Embryonic facial prominence (tissue), 1 donor: ENCODE data around the gene SOCS1.

Experiments used
- DNase-seq: peaks from one replicate; pipeline ENCODE4 v3.0.0-alpha.2; 2016; ENCODE audit errors: extremely low spot score

Gene SOCS1

DNA sequence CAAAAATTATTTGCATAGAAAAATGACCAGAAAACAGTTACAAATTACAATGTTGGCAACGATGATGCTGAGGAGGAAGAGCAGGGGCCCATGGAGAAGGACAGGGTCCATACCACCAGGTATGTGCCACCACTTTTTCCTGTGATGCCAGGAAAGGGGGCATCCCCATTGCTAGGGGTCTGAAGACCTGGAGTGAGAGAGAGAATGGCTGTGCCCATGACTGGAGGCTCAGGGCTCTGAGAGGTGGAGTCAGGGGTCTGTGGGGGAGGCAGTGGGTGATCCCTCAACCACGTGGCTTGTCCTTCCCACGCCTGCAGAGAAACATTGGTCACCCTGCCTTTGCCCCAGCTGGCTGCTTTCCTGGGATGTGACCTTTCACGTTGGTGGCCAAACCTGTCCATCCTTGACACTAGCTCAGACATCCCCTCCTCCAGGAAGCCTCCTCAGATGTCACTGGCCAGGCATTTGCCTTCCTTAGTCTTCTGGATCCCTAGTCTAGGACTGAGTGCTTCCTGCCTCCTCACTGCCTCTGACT, 51.4 kb downstream of the SOCS1 start:
- DNase-seq = no peak
